Nephron progenitor cell (in vitro differentiated cells): ENCODE data around the gene TCEANC2.
"Not testable (repeated sequence)": the region's sequence is repeated elsewhere in the genome, so short reads cannot be mapped to it uniquely, and the experiment has no call there.

Experiments used
- DNase-seq: peaks from one replicate; pipeline ENCODE4 v3.0.0; 2021
- H3K27ac Mint-ChIP-seq: 2 replicates; pipeline ENCODE4 v1.8.0; 2021; ENCODE audit warnings: mild to moderate bottlenecking, moderate library complexity, mixed read lengths
- H3K27me3 Mint-ChIP-seq: 2 replicates; pipeline ENCODE4 v1.8.0; 2021; ENCODE audit warnings: mild to moderate bottlenecking, low read depth, mixed read lengths; ENCODE audit not compliant: poor library complexity
- H3K36me3 Mint-ChIP-seq: 2 replicates; pipeline ENCODE4 v1.8.0; 2021; ENCODE audit warnings: low read depth, mixed read lengths
- H3K4me1 Mint-ChIP-seq: 2 replicates; pipeline ENCODE4 v1.8.0; 2021; ENCODE audit warnings: mixed read lengths
- H3K4me3 Mint-ChIP-seq: 2 replicates; pipeline ENCODE4 v1.8.0; 2021; ENCODE audit warnings: mild to moderate bottlenecking, moderate library complexity, mixed read lengths
- H3K9me3 Mint-ChIP-seq: 2 replicates; pipeline ENCODE4 v1.8.0; 2021; ENCODE audit warnings: mild to moderate bottlenecking, moderate library complexity, mixed read lengths
- TF ChIP-seq, protein P1 (sequence below): fragments of 200-600 bp; sonication (generic); IDR thresholded peaks from 2 replicates; pipeline ENCODE4 v1.5.0; 2021; ENCODE audit warnings: antibody characterized with exemption

TCEANC2 gene

DNA sequence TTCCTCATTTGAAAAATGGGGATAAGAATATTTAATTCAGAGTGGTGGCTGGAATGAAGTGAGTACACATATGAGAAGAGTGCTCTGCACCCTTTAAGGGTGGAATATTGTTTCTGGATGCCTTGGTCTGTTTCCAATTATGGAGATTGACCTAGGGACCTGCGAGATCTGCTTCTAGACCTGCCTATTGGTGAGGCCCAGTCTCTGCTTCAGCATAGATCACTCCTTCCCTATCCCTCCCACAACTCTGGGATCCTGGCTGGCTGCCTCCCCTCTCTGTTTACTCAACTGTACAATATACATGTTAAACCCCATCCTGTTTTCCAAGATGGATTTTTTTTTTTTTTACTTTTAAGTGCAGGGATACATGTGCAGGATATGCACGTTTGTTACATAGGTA lies 29.1 kb upstream of the TCEANC2 start:
- Mint-ChIP-seq H3K9me3 (no peaks in the 10 kb centered on the region), H3K27ac (no peak overlapping the region), H3K4me3 (no peak overlapping the region), H3K27me3 (peaks cover 5% of the 10 kb centered on the region), H3K36me3 (peaks cover 2% of the 10 kb centered on the region), H3K4me1 (no peaks in the 10 kb centered on the region)
- no peak for DNase-seq
- TF ChIP-seq, protein P1, sequence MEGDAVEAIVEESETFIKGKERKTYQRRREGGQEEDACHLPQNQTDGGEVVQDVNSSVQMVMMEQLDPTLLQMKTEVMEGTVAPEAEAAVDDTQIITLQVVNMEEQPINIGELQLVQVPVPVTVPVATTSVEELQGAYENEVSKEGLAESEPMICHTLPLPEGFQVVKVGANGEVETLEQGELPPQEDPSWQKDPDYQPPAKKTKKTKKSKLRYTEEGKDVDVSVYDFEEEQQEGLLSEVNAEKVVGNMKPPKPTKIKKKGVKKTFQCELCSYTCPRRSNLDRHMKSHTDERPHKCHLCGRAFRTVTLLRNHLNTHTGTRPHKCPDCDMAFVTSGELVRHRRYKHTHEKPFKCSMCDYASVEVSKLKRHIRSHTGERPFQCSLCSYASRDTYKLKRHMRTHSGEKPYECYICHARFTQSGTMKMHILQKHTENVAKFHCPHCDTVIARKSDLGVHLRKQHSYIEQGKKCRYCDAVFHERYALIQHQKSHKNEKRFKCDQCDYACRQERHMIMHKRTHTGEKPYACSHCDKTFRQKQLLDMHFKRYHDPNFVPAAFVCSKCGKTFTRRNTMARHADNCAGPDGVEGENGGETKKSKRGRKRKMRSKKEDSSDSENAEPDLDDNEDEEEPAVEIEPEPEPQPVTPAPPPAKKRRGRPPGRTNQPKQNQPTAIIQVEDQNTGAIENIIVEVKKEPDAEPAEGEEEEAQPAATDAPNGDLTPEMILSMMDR: no peak

DNA sequence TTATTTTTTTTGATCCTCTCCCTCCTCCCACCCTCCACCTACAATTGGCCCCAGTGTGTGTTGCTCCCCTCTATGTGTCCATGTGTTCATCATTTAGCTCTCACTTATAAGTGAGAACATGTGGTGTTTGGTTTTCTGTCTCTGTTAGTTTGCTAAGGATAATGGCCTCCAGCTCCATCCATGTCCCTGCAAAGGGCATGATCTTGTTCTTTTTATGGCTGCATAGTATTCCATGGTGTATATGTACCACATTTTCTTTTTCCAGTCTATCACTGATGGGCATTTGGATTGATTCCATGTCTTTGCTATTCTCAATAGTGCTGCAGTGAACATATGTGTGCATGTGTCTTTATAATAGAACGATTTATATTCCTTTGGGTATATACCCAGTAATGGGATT lies 28.6 kb upstream of the TCEANC2 start:
- H3K27me3 Mint-ChIP-seq, DNase-seq, H3K9me3 Mint-ChIP-seq, H3K4me3 Mint-ChIP-seq, H3K36me3 Mint-ChIP-seq, H3K27ac Mint-ChIP-seq, H3K4me1 Mint-ChIP-seq: not testable (repeated sequence)

DNA sequence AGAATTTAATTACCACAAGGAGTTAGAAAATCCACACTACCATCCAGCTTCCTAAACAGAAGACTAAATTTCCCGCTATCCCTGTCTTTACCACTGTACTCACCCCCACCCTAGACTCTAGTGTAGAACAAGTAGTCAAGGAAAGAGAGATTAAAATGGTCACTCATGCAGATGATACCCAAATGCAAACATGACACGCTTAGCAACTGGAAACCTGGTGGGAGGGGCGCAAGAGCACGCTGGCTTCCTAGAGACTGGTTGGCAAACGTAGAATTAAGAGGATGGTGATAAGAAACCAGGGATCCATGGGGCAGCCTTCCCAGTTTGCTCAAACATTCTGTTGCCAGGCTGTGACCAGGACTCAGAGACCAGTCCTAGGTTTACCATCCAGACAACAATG lies 25.6 kb upstream of the TCEANC2 start:
- Mint-ChIP-seq H3K4me3 (no peak overlapping the region), H3K27me3 (no peaks in the 10 kb centered on the region), H3K9me3 (no peaks in the 10 kb centered on the region), H3K4me1 (no peaks in the 10 kb centered on the region), H3K36me3 (peaks cover 25% of the 10 kb centered on the region), H3K27ac (no peak overlapping the region)
- DNase-seq: no peak
- TF ChIP-seq, protein P1: no peak

DNA sequence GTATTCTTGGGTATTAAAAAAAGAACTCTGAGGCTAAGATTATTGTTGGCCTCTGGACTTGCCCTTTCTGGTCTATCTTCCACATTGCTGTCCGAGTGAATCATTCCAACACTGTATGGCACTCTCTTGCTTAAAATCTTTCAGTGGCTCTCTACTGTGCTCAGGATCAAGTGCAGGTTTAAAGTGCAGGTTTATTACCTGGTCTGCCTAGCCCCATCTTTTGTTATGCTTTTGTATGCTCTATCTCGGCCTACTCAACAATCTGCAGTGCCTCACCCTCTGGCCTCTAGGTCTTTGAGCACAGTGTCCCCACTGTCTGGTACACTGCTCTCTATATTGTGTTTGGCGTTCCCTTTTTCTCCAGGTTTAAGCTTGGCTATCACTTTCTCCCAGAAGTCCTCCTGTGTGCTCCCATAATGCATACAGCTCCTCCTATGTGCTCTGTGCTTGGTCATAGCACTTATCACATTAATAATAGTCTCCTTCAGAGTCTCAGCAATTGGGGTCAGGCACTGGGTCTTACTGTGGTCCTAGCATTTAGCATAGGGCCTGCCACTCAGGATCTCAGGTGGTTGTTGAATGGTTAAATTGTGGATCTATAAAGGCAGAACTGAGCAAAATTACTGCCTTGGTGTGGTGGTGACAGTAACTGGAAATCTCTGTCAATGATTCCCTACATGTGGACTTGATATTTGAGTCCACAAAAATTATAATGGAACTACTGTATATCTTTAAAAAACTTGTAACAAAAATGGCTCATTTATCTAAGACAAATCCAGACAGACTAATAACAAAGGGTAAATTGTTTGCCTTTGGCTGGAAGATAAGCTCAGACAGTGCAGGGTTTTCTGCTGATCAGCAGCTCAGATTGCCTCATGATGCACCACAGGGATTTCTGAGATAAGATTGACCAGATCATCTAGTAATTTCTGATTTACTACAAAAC lies 24.8 kb upstream of the TCEANC2 start:
- no peaks in the 10 kb centered on the region for H3K9me3 Mint-ChIP-seq
- DNase-seq: no peak
- H3K27me3 Mint-ChIP-seq: no peaks in the 10 kb centered on the region
- no peaks in the 10 kb centered on the region for H3K4me1 Mint-ChIP-seq
- H3K27ac Mint-ChIP-seq: peak overlapping the region; percentile 55
- no peak overlapping the region for H3K4me3 Mint-ChIP-seq
- TF ChIP-seq, protein P1: no peak
- H3K36me3 Mint-ChIP-seq: peaks cover 28% of the 10 kb centered on the region

DNA sequence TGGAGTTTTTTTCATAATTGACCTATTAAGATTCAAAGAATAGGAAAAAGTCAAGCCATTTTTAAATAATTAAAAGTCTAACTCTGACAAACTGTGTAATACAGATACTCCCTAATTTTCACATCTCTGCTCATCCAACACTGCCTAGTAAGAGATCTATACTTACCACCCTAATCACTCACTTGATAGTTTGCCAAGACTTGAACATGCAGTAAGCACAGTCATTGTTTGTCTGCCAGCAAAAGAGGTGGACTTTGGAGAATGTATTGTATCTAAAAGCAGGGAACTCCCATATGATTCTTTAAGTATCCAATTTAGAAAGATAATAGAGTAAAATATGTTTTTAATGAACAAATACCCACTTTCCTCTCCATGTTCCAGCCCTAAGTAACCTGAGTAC lies 15.9 kb upstream of the TCEANC2 start:
- no peak overlapping the region for H3K27ac Mint-ChIP-seq
- no peaks in the 10 kb centered on the region for H3K9me3 Mint-ChIP-seq
- DNase-seq: no peak
- no peaks in the 10 kb centered on the region for H3K27me3 Mint-ChIP-seq
- H3K4me3 Mint-ChIP-seq: no peak overlapping the region
- TF ChIP-seq, protein P1: no peak
- peaks cover 65% of the 10 kb centered on the region for H3K36me3 Mint-ChIP-seq
- H3K4me1 Mint-ChIP-seq: no peaks in the 10 kb centered on the region

DNA sequence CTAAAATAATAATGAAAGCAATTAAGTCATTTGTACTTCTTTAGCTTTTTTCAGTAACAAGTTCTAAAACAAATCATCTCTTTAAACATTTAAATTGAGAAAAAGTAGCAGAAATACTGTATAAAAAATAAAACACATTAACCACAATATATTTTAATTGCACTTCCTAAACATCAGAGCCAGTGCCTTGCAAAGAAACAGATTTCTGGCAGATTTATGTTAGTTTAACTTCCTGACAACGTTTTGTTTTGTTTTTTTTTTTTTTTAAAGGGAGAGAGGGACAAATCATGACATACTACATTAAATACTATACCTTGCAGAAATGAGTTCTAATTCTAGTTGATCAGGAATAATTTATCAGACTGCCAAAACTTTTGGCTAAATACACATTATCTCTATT lies 11.6 kb upstream of the TCEANC2 start:
- no peak overlapping the region for H3K4me3 Mint-ChIP-seq
- no peak for DNase-seq
- TF ChIP-seq, protein P1: no peak
- H3K9me3 Mint-ChIP-seq: no peaks in the 10 kb centered on the region
- no peak overlapping the region for H3K27ac Mint-ChIP-seq
- no peaks in the 10 kb centered on the region for H3K27me3 Mint-ChIP-seq
- peaks cover 63% of the 10 kb centered on the region for H3K36me3 Mint-ChIP-seq
- H3K4me1 Mint-ChIP-seq: no peaks in the 10 kb centered on the region
